ENCODE measurements around the gene MRPL12.

GRCh38 chr17:81672504-81672903 lies 30.7 kb upstream of the MRPL12 start:
- TF ChIP-seq POLR2A (IDR thresholded peaks at IDR 0.05) (no peak), CTCF (IDR thresholded peaks at IDR 0.05) (no peak)
